ENCODE data around the gene EVX2.

EVX2 gene

DNA sequence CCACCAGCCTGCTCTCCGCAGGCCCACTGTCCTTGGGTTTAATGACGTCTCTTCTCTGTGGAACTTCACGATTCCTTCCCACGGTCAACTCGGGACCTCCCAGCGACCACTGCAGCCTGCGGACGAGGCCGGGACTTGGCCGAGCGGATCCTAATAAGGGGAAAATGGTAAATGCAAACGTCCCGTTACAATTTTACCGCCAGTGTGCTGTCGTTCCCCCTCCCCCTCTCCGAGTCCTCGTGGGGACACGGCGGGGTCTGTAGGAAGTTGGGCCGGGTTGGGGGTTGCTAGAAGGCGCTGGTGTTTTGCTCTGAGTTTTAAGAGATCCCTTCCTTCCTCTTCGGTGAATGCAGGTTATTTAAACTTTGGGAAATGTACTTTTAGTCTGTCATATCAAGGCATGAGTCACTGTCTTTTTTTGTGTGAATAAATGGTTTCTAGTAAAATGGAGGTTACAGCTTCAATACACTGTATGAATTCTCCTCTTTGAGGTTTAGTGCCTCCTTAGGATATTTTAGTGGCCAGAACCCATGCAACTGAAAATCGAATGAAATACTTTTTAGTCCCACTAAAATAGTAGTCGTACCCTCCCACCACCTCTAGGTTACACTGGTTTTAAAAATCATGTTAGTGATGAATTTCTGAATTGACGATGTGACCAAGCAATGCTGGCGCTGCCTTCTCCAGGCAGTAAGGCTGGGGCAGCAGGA is 25.6 kb upstream of the EVX2 start:
- TF ChIP-seq, protein P1, sequence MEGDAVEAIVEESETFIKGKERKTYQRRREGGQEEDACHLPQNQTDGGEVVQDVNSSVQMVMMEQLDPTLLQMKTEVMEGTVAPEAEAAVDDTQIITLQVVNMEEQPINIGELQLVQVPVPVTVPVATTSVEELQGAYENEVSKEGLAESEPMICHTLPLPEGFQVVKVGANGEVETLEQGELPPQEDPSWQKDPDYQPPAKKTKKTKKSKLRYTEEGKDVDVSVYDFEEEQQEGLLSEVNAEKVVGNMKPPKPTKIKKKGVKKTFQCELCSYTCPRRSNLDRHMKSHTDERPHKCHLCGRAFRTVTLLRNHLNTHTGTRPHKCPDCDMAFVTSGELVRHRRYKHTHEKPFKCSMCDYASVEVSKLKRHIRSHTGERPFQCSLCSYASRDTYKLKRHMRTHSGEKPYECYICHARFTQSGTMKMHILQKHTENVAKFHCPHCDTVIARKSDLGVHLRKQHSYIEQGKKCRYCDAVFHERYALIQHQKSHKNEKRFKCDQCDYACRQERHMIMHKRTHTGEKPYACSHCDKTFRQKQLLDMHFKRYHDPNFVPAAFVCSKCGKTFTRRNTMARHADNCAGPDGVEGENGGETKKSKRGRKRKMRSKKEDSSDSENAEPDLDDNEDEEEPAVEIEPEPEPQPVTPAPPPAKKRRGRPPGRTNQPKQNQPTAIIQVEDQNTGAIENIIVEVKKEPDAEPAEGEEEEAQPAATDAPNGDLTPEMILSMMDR (conservative IDR thresholded peaks at IDR 0.05), result no peak

DNA sequence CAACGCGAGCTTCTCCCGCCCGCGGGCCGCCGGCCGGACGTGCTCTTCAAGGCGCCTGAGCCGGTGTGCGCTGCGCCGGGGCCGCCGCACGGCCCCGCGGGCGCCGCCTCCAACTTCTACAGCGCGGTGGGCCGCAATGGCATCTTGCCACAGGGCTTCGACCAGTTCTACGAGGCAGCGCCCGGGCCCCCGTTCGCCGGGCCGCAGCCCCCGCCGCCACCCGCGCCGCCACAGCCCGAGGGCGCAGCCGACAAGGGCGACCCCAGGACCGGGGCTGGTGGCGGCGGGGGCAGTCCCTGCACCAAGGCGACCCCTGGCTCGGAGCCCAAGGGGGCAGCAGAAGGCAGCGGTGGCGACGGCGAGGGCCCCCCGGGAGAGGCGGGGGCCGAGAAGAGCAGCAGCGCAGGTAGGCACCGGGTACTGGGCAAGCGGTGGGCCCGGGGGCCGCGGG is 24.0 kb upstream of the EVX2 start:
- H3K27ac ChIP-seq, result no peak overlapping the region
- no peak for TF ChIP-seq ZFX (IDR thresholded peaks at IDR 0.05)
- TF ChIP-seq, protein P1 (conservative IDR thresholded peaks at IDR 0.05), result no peak

More for the DNA sequence above, 25.6 kb upstream of the EVX2 start:
- no peak overlapping the region for H3K27ac ChIP-seq

DNA sequence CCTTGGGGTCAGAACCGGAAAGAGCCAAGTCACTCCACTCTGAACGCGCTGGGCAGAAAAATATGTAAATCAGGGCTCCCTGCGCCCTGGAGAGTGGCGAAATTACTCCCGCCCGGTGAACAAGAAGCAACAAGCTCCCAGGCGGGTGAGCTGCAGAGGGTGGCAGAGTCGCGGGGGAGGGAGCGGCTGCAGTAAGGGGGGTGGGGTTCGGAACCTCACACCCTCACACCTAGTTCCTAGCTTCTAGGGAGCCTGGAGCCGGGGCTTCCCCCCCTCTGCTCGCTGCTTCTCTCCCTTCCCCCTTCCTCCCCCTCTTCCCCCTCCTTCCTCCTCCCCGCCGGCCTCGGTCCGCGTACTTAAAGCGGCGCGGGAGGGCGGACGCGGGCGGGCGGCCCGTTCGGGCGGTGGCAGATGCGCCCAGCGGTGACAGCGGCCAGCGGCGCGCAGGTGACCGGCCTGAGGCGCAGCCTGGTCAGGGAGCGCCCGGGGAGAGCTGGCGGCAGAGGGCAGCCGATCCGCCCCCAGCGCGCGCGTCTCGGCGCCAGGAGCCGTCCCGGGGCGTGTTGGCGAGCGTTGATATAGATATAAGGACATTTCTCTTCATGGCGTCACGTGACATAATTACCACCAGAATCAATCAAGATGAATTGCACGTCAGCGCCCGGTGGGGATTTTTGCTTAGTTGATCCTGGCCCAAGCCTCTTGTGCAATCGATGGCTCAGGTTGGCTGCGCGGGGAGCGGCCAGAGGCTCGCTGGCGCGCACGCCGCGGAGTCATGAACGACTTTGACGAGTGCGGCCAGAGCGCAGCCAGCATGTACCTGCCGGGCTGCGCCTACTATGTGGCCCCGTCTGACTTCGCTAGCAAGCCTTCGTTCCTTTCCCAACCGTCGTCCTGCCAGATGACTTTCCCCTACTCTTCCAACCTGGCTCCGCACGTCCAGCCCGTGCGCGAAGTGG is 23.1 kb upstream of the EVX2 start, which contains the start of gene HOXD11:
HOXD11 (plus strand) TSS at position 700 of the 959 bp plus-strand sequence; CDS start at position 776, 76 bp downstream.
- no peak within 1 kb of the TSS for H3K27ac ChIP-seq
- TF ChIP-seq, protein P1 (conservative IDR thresholded peaks at IDR 0.05), result no peak
- no peak for TF ChIP-seq ZFX (IDR thresholded peaks at IDR 0.05)

DNA sequence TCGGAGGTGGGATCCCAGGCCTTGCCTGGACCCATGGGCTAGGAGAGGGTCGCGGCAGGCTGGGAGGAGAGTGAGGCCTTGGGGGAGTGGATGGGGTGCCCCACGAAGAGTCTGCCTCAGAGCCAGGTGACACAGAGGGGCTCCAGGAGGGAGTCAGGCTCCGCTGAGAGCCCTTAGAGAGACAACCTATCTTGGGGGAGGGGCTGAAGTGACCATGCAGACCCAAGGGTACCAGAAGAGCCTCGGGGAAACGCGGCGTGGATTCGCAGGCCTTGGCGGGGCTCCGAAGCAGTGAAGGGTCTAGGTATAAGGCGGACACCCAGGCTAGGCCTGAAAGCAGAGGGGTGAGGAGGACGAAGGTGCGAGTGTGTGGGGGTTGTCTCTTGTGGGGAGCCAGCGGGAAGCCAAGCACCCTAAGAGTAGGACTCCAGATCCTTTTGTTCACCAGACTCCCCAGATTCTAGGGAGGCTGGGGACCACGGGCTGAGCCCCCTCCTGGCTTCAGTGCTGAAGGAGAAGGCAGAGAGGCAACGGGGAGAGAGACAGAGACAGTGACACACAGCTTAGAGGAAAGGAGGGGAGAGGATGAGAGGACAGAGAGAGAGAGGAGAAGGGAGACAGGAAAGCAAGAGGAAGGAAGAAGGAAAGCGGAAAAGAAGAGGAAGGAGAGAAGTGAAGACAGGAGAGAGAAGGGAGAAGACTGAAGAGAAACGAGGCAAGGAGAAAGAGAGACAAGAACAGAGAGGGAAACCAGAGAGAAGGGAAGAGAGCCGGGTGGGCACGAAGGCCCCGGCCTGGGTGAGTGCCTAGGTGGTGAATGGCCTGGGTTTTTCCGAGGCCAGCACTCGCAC is 22.2 kb upstream of the EVX2 start:
- TF ChIP-seq, protein P1 (conservative IDR thresholded peaks at IDR 0.05), result no peak
- no peak for TF ChIP-seq ZFX (IDR thresholded peaks at IDR 0.05)
- no peak overlapping the region for H3K27ac ChIP-seq

DNA sequence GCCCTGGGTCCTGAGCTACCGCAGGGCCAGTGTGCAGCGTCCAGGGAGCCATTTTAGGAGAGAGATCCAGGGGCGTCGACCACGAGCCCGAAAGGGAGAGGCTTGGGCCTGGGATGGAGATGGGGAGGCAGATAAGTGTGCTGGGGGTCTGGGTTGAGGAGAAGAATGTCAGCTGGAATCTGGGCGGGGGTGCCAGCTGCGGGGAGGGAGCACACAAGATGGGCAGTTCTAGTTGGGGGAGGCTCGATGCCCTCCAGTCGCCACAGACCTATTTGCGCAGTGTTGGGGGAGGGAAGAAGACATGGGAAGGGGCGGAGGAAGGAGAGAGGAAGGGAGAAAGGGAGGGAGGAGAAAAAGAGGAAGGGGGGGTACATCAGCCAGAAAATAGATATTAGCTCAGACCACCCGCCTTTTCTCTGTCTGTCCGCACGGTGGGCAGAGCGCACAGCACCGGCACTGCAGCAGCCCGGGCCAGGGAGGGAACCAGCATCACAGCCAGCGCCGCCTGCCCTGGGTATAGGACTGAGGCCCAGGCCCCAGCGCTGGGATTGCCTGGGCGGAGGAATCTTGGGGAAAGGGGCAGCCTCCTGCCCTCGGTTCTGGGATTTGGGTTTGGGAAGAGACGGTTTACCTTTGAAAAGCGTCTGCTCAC is 21.4 kb upstream of the EVX2 start:
- TF ChIP-seq ZFX (IDR thresholded peaks at IDR 0.05), result no peak
- TF ChIP-seq, protein P1 (conservative IDR thresholded peaks at IDR 0.05), result no peak
- H3K27ac ChIP-seq, result no peak overlapping the region

DNA sequence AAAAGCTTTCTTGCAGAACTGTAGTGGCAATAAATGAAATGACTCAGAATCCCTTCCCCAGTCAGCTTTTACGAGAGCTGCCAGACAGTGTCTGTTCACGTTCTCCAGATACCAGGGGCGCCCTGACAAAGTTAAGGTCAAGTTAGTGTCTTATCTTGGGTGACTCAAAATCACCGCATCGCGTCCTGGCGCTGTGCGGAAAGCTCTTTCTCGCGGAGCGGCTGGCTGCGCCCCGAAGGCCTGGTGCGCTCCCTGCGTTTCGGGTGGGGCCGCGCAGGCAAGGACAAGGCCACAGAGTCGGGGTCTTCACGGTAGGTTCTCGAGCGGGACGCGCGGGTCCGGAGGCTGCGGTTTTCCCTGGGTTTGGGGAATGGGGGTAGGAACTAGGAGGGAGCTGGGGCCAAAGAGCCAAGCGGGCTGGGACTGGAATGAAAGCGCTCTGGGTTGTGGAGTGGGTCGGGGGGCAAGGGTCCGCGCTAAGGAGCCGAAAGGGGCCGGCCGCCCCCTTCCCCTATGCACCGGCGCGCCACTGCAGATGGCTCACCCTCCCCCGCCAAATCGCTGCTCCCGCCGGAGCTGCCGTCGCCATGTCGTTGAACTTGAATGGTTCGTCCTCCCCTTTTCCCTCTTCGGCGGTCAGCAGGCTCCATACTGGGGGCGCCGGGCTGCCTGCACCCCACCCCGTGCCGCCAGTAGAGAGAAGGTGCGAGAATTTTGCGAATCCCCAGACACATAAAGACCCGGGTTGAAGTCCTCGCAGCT is 20.7 kb upstream of the EVX2 start:
- no peak overlapping the region for H3K27ac ChIP-seq
- no peak for TF ChIP-seq ZFX (IDR thresholded peaks at IDR 0.05)
- TF ChIP-seq, protein P1 (conservative IDR thresholded peaks at IDR 0.05), result no peak
